Spinal cord (tissue), 10 donors: ENCODE results near the gene DDIAS. TPM values are rescaled to one million over a fixed set of nuclear protein-coding genes. Genes with fewer than 3 reads are reported as not detected.

ENCODE experiments used
- DNase-seq, 6 donors: peaks; one replicate each; pipeline versions ENCODE4 v3.0.0 to v3.0.0-alpha.2; 2013 to 2015; ENCODE audit warnings: low spot score in 6 of 6, low read depth in 4 of 6
- H3K27ac ChIP-seq: one replicate; pipeline ENCODE4 v1.5.1; 2013; ENCODE audit warnings: low read depth, low read length, control low read depth
- H3K27me3 ChIP-seq: one replicate; pipeline ENCODE4 v1.6.1; 2013; ENCODE audit warnings: low read length; ENCODE audit not compliant: control insufficient read depth, insufficient read depth
- H3K36me3 ChIP-seq: one replicate; pipeline ENCODE4 v1.6.1; 2013; ENCODE audit warnings: low read length; ENCODE audit not compliant: control insufficient read depth, insufficient read depth
- H3K4me1 ChIP-seq: one replicate; pipeline ENCODE4 v1.6.1; 2013; ENCODE audit warnings: low read length; ENCODE audit not compliant: control insufficient read depth, insufficient read depth
- H3K4me3 ChIP-seq: one replicate; pipeline ENCODE4 v1.5.1; 2013; ENCODE audit warnings: low read depth, low read length, control low read depth
- H3K9me3 ChIP-seq: one replicate; pipeline ENCODE4 v1.6.1; 2013; ENCODE audit warnings: low read length; ENCODE audit not compliant: control insufficient read depth, insufficient read depth
- WGBS: methylation state at CpG from one replicate; pipeline ENCODE4 v1.1.5; 2013; ENCODE audit warnings: missing lambda C conversion rate; ENCODE audit not compliant: insufficient coverage; 5-methylcytosine and 5-hydroxymethylcytosine counted together
- polyA plus RNA-seq, 2 donors: library from polyadenylated mRNA; unstranded; fragments of 120-200 nt; gene quantifications; one replicate each; pipeline ENCODE4 v1.2.1, GENCODE V29; 2013; ENCODE audit not compliant: insufficient read length in 2 of 2
- total RNA-seq, 2 donors: library from RNA; depleted of rRNA in 1 of 2; stranded (reverse); fragments of 120-200 nt in 1 of 2; fragments of >200 nt in 1 of 2; gene quantifications; one replicate each; pipeline versions ENCODE4 v1.2.3 to v1.2.4, GENCODE V29; 2013 to 2014
- donor health status: healthy.

Gene DDIAS
- total and polyA plus RNA-seq, 4 donors = 2.7 to 5.0 (median 4.1) TPM

GRCh38 chr11:82862379-82862778 lies 39.2 kb upstream of the DDIAS start:
- H3K27ac ChIP-seq = no peak overlapping the region
- H3K27me3 ChIP-seq = no peaks in the 10 kb centered on the region
- no peak overlapping the region for H3K4me3 ChIP-seq
- no peaks in the 10 kb centered on the region for H3K4me1 ChIP-seq
- H3K36me3 ChIP-seq = no peaks in the 10 kb centered on the region
- no peaks in the 10 kb centered on the region for H3K9me3 ChIP-seq
- no peak for DNase-seq
- 75% methylated on average over 1 of the region's 2 CpGs for WGBS

GRCh38 chr11:82863209-82863608 lies 38.3 kb upstream of the DDIAS start:
- H3K9me3 ChIP-seq = no peaks in the 10 kb centered on the region
- H3K4me3 ChIP-seq = no peak overlapping the region
- H3K27me3 ChIP-seq = no peaks in the 10 kb centered on the region
- H3K4me1 ChIP-seq = peaks cover 2% of the 10 kb centered on the region
- no peak overlapping the region for H3K27ac ChIP-seq
- no CpG with 5 or more reads among the region's 2 CpGs for WGBS
- no peaks in the 10 kb centered on the region for H3K36me3 ChIP-seq
- no peak for DNase-seq

- H3K36me3 ChIP-seq = no peaks in the 10 kb centered on the region
These were observed 37.3 kb upstream of the DDIAS start for GRCh38 chr11:82864268-82864667.

GRCh38 chr11:82865841-82866240 lies 35.7 kb upstream of the DDIAS start:
- H3K27ac ChIP-seq = no peak overlapping the region
- H3K36me3 ChIP-seq = no peaks in the 10 kb centered on the region
- no peak overlapping the region for H3K4me3 ChIP-seq
- H3K9me3 ChIP-seq = no peaks in the 10 kb centered on the region
- H3K27me3 ChIP-seq = no peaks in the 10 kb centered on the region
- peaks cover 2% of the 10 kb centered on the region for H3K4me1 ChIP-seq
- 100% methylated on average over 1 of the region's 2 CpGs for WGBS
- no peak for DNase-seq

More at GRCh38 chr11:82864268-82864667, 37.3 kb upstream of the DDIAS start:
- DNase-seq = peak in 2 of 6 donors; percentile 68 to 69
- 14% methylated on average over 2 of the region's 5 CpGs for WGBS
- no peaks in the 10 kb centered on the region for H3K9me3 ChIP-seq
- no peak overlapping the region for H3K4me3 ChIP-seq
- H3K27ac ChIP-seq = peak overlapping the region; percentile 10
- H3K27me3 ChIP-seq = no peaks in the 10 kb centered on the region
- H3K4me1 ChIP-seq = peaks cover 2% of the 10 kb centered on the region

- peak; percentile 62 to 93 (median 72) for DNase-seq
- H3K27ac ChIP-seq = peak overlapping the region; percentile 22
- no CpG with 5 or more reads among the region's 10 CpGs for WGBS
These were observed 33.9 kb upstream of the DDIAS start for GRCh38 chr11:82867495-82868082.

GRCh38 chr11:82869657-82870056 lies 31.9 kb upstream of the DDIAS start:
- H3K4me1 ChIP-seq = peaks cover 9% of the 10 kb centered on the region
- H3K27me3 ChIP-seq = no peaks in the 10 kb centered on the region
- no peak overlapping the region for H3K4me3 ChIP-seq
- DNase-seq = no peak
- H3K9me3 ChIP-seq = no peaks in the 10 kb centered on the region
- H3K36me3 ChIP-seq = no peaks in the 10 kb centered on the region
- no peak overlapping the region for H3K27ac ChIP-seq

More at GRCh38 chr11:82867495-82868082, 33.9 kb upstream of the DDIAS start:
- H3K9me3 ChIP-seq = no peaks in the 10 kb centered on the region
- H3K27me3 ChIP-seq = no peaks in the 10 kb centered on the region
- H3K4me3 ChIP-seq = no peak overlapping the region
- peaks cover 9% of the 10 kb centered on the region for H3K4me1 ChIP-seq
- H3K36me3 ChIP-seq = no peaks in the 10 kb centered on the region

- WGBS = 92% methylated on average over 2 of the region's 2 CpGs
- Histone ChIP-seq H3K27me3 (no peaks in the 10 kb centered on the region), H3K36me3 (no peaks in the 10 kb centered on the region), H3K4me3 (no peak overlapping the region), H3K9me3 (no peaks in the 10 kb centered on the region), H3K27ac (no peak overlapping the region), H3K4me1 (peaks cover 9% of the 10 kb centered on the region)
- DNase-seq = no peak
These were observed 29.9 kb upstream of the DDIAS start for GRCh38 chr11:82871646-82872045.

GRCh38 chr11:82872377-82873150 lies 29.0 kb upstream of the DDIAS start:
- H3K27me3 ChIP-seq = no peaks in the 10 kb centered on the region
- no peak overlapping the region for H3K4me3 ChIP-seq
- H3K4me1 ChIP-seq = peaks cover 8% of the 10 kb centered on the region
- H3K36me3 ChIP-seq = no peaks in the 10 kb centered on the region
- no peaks in the 10 kb centered on the region for H3K9me3 ChIP-seq
- no peak for DNase-seq
- WGBS = 75% methylated on average over 3 of the region's 7 CpGs
- H3K27ac ChIP-seq = no peak overlapping the region

- no CpG with 5 or more reads among the region's 5 CpGs for WGBS
- Histone ChIP-seq H3K9me3 (no peaks in the 10 kb centered on the region), H3K4me1 (peaks cover 6% of the 10 kb centered on the region), H3K4me3 (no peak overlapping the region), H3K27ac (no peak overlapping the region), H3K36me3 (no peaks in the 10 kb centered on the region), H3K27me3 (no peaks in the 10 kb centered on the region)
- DNase-seq = peak in 1 of 6 donors; percentile 53
These were observed 27.6 kb upstream of the DDIAS start for GRCh38 chr11:82873919-82874333.
